GM12892 (cell line): Measurements from ENCODE around the gene PLAAT4.

Source experiments
- POLR2A ChIP-seq: IDR thresholded peaks from 2 replicates; pipeline ENCODE4 v1.6.1; 2011; ENCODE audit warnings: low read depth, low read length, control low read depth
- POLR2AphosphoS5 ChIP-seq: IDR thresholded peaks from 2 replicates; pipeline ENCODE4 v1.6.1; 2011; ENCODE audit warnings: low read depth, low read length, control low read depth

DNA sequence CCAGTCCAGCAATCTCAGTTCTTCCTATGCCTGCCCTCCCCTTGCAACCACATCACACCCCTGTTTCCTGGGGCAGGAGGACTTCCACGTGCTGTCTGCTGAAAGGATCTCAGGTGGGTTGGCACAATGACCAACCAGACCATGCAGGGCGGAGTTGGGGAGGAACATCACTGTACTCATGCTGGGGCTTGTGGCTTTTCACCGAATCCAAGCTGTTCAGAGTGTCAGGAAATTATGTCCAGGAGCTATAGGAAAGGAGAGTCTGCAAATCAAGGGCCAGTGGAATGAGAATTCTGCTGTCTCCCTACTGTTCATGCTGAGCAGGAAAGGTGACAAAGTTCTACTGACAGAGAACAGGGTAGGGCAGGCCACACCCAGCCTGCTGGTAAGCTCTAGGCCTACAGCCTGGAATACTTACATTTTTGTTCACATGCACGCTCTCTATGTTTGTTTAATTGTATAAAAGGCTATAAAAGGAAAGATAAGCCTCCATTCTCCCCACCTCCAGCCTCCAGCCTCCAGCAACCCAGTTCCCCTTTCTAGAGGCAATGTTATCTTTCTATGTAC, 28.3 kb downstream of the PLAAT4 start:
- TF ChIP-seq POLR2A (no peak), POLR2AphosphoS5 (no peak)
